Stomach smooth muscle (tissue), 2 donors: Measurements from ENCODE around the gene STXBP2.

Experiments used
- H3K27ac ChIP-seq: one replicate; pipeline ENCODE4 v1.7.0; 2013; ENCODE audit warnings: mild to moderate bottlenecking, low read length, inconsistent platforms
- H3K27me3 ChIP-seq, 2 donors: one replicate each; pipeline ENCODE4 v1.7.0; 2013; ENCODE audit warnings: low read length in 2 of 2; ENCODE audit not compliant: insufficient read depth in 2 of 2, control insufficient read depth in 1 of 2
- H3K36me3 ChIP-seq, 2 donors: one replicate each; pipeline ENCODE4 v1.7.0; 2013; ENCODE audit warnings: low read length in 2 of 2; ENCODE audit not compliant: control insufficient read depth in 2 of 2, insufficient read depth in 2 of 2
- H3K4me1 ChIP-seq: one replicate; pipeline ENCODE4 v1.7.0; 2013; ENCODE audit warnings: low read length; ENCODE audit not compliant: control insufficient read depth, insufficient read depth
- H3K4me3 ChIP-seq, 2 donors: one replicate each; pipeline ENCODE4 v1.7.0; 2013; ENCODE audit warnings: low read length in 2 of 2
- H3K9ac ChIP-seq, 2 donors: one replicate each; pipeline ENCODE4 v1.7.0; 2013; ENCODE audit warnings: low read length in 2 of 2, mild to moderate bottlenecking in 1 of 2
- H3K9me3 ChIP-seq, 2 donors: one replicate each; pipeline ENCODE4 v1.7.0; 2013; ENCODE audit warnings: low read length in 2 of 2; ENCODE audit not compliant: control insufficient read depth in 2 of 2
- donor health status: healthy.
- donor health status: Pancreatic carcinoma.

Gene STXBP2

GRCh38 chr19:7682175-7682855 lies 45.4 kb downstream of the STXBP2 start:
- Histone ChIP-seq H3K4me3 (peak overlapping the region; percentile 82 to 98), H3K9ac (peak overlapping the region in 1 of 2 donors; percentile 94), H3K27ac (no peak overlapping the region)

GRCh38 chr19:7685546-7686445 lies 48.9 kb downstream of the STXBP2 start:
- peaks cover 3 to 12% of the 10 kb centered on the region in 2 donors for H3K36me3 ChIP-seq
- H3K4me3 ChIP-seq = no peak overlapping the region
- H3K27me3 ChIP-seq = peaks cover 4 to 11% of the 10 kb centered on the region in 2 donors
- no peak overlapping the region for H3K9ac ChIP-seq
- H3K9me3 ChIP-seq = no peaks in the 10 kb centered on the region
- H3K4me1 ChIP-seq = peaks cover 9% of the 10 kb centered on the region
- no peak overlapping the region for H3K27ac ChIP-seq

More at GRCh38 chr19:7682175-7682855, 45.4 kb downstream of the STXBP2 start:
- Histone ChIP-seq H3K4me1 (peaks cover 13% of the 10 kb centered on the region), H3K36me3 (peaks cover 3 to 12% of the 10 kb centered on the region in 2 donors), H3K9me3 (no peaks in the 10 kb centered on the region), H3K27me3 (peaks cover 14 to 18% of the 10 kb centered on the region in 2 donors)

GRCh38 chr19:7687177-7687576 lies 50.3 kb downstream of the STXBP2 start:
- peaks cover 3 to 12% of the 10 kb centered on the region in 2 donors for H3K36me3 ChIP-seq
- H3K27me3 ChIP-seq = peaks cover 11 to 12% of the 10 kb centered on the region in 2 donors
- H3K4me1 ChIP-seq = peaks cover 2% of the 10 kb centered on the region
- H3K4me3 ChIP-seq = no peak overlapping the region
- H3K9me3 ChIP-seq = no peaks in the 10 kb centered on the region
- H3K27ac ChIP-seq = no peak overlapping the region
- no peak overlapping the region for H3K9ac ChIP-seq

- Histone ChIP-seq H3K36me3 (no peaks in the 10 kb centered on the region), H3K9me3 (no peaks in the 10 kb centered on the region), H3K4me1 (no peaks in the 10 kb centered on the region), H3K27ac (no peak overlapping the region), H3K4me3 (no peak overlapping the region), H3K9ac (no peak overlapping the region), H3K27me3 (peaks cover 12 to 19% of the 10 kb centered on the region in 2 donors)
Measured at GRCh38 chr19:7689165-7689564, 52.3 kb downstream of the STXBP2 start.

GRCh38 chr19:7690779-7691258 lies 53.9 kb downstream of the STXBP2 start:
- no peaks in the 10 kb centered on the region for H3K9me3 ChIP-seq
- H3K27ac ChIP-seq = no peak overlapping the region
- peaks cover 12 to 19% of the 10 kb centered on the region in 2 donors for H3K27me3 ChIP-seq
- no peaks in the 10 kb centered on the region for H3K4me1 ChIP-seq
- H3K36me3 ChIP-seq = no peaks in the 10 kb centered on the region
- no peak overlapping the region for H3K9ac ChIP-seq
- H3K4me3 ChIP-seq = no peak overlapping the region

DNA sequence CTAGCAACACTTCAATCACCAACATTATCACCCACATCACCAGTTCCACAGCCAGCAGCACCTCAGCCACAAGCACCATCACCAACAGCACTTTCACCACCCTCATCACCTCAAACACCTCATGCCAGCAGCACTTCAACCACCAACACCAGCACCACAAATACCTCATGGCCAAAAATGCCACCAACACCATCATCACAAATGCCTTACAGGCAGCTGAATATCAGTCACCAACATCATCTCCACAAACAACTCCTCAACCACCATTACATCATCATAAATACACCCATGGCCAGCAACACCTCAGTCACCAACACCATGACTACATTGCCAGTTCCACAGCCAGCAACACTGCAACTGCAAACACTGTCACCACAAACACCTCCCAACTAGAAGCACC lies 54.6 kb downstream of the STXBP2 start:
- Histone ChIP-seq H3K9me3 (no peaks in the 10 kb centered on the region), H3K4me1 (no peaks in the 10 kb centered on the region), H3K27ac (no peak overlapping the region)

DNA sequence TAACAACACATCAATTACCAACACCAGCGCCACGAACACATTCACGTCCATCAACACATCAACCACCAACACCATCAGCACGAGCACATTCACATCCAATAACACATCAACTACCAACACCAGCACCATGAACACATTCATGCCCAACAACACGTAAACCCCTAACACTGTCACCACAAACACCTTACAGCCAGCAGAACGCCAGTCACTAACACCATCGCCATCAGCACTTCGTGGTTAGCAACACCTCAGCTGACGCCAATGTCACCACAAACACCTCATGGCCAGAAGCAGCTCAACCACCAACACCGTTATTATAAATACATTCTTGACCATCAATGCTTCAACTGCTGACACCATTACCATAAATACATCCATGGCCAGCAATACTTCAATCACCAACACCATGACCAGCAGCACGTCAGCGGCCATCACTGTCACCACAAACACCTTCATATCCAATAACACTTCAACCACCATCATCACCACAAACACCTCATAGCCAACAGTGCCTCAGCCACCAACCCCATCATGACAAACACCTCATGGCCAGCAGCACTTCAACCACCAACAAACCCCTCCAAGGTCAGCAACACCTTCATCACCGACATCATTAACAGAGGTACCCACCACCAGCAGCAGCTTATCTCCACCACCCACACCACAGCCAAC lies 55.6 kb downstream of the STXBP2 start:
- Histone ChIP-seq H3K36me3 (no peaks in the 10 kb centered on the region), H3K4me3 (no peak overlapping the region), H3K9ac (no peak overlapping the region), H3K27ac (no peak overlapping the region), H3K27me3 (peaks cover 14 to 28% of the 10 kb centered on the region in 2 donors), H3K4me1 (no peaks in the 10 kb centered on the region), H3K9me3 (no peaks in the 10 kb centered on the region)

More for the DNA sequence above, 54.6 kb downstream of the STXBP2 start:
- no peak overlapping the region for H3K4me3 ChIP-seq
- H3K36me3 ChIP-seq = no peaks in the 10 kb centered on the region
- H3K9ac ChIP-seq = no peak overlapping the region
- peaks cover 12 to 20% of the 10 kb centered on the region in 2 donors for H3K27me3 ChIP-seq

GRCh38 chr19:7694499-7694898 lies 57.6 kb downstream of the STXBP2 start:
- H3K27ac ChIP-seq = no peak overlapping the region
- H3K4me1 ChIP-seq = no peaks in the 10 kb centered on the region
- H3K36me3 ChIP-seq = no peaks in the 10 kb centered on the region
- H3K27me3 ChIP-seq = peaks cover 21 to 41% of the 10 kb centered on the region in 2 donors
- H3K9me3 ChIP-seq = no peaks in the 10 kb centered on the region
- H3K9ac ChIP-seq = no peak overlapping the region
- H3K4me3 ChIP-seq = no peak overlapping the region
